IMR-90 (cell line): Measurements from ENCODE around the gene ARHGEF17. TPM values are rescaled to one million over a fixed set of nuclear protein-coding genes. Genes with fewer than 3 reads are reported as not detected.

Experiments
- ATAC-seq: fragments of 200-7000 bp; cut with Tn5 transposase; 2 replicates; pipeline ENCODE4 v1.9.1; 2020; ENCODE audit warnings: low read depth, mild to moderate bottlenecking, moderate library complexity
- BruUV-seq: library from RNA; stranded (reverse); fragments of 400-500 nt; replicated peaks from 2 replicates; lab custom pipeline; 2021; lab: Mats Ljungman, UMichigan
- CTCF ChIA-PET: fragments of 300-600 bp; formaldehyde crosslinking; extraction: SDS; loops from one replicate; lab custom pipeline; 2021; ENCODE audit warnings: antibody characterized with exemption; lab: Yijun Ruan, JAX
- POLR2A ChIA-PET: fragments of 300-600 bp; sonication (Branson Sonifier 250); formaldehyde crosslinking; loops from one replicate; lab custom pipeline; 2022; ENCODE audit warnings: antibody characterized with exemption; ENCODE audit not compliant: unreplicated experiment; lab: Charles Lee
- DNase-seq: peaks from one replicate; pipeline ENCODE4 v3.0.0; 2013
- H2AFZ ChIP-seq: replicated peaks from 2 replicates; pipeline ENCODE3; 2013; ENCODE audit warnings: low read length, mild to moderate bottlenecking; ENCODE audit not compliant: poor library complexity
- H2AK5ac ChIP-seq: 2 replicates; pipeline ENCODE4 v1.6.1; 2013; ENCODE audit warnings: low read depth, low read length, inconsistent platforms
- H2AK9ac ChIP-seq: replicated peaks from 2 replicates; pipeline ENCODE3; 2013; ENCODE audit warnings: mild to moderate bottlenecking, low read depth, low read length, moderate library complexity; ENCODE audit not compliant: poor library complexity
- H2BK120ac ChIP-seq: 2 replicates; pipeline ENCODE4 v1.6.1; 2013; ENCODE audit warnings: low read depth, low read length, inconsistent platforms
- H2BK15ac ChIP-seq: 3 replicates; pipeline ENCODE4 v1.6.1; 2013; ENCODE audit warnings: low read depth, low read length, inconsistent platforms
- H2BK20ac ChIP-seq: 2 replicates; pipeline ENCODE4 v1.6.1; 2013; ENCODE audit warnings: low read depth, mild to moderate bottlenecking, inconsistent platforms, low read length, moderate library complexity
- H2BK5ac ChIP-seq: 2 replicates; pipeline ENCODE4 v1.6.1; 2013; ENCODE audit warnings: mild to moderate bottlenecking, low read depth, low read length, inconsistent platforms; ENCODE audit not compliant: poor library complexity, severe bottlenecking
- H3K14ac ChIP-seq: replicated peaks from 2 replicates; pipeline ENCODE4 v1.6.1; 2013; ENCODE audit warnings: low read depth, low read length, inconsistent platforms
- H3K18ac ChIP-seq: 2 replicates; pipeline ENCODE4 v1.6.1; 2013; ENCODE audit warnings: low read depth, low read length, control low read depth
- H3K23ac ChIP-seq: 2 replicates; pipeline ENCODE4 v1.6.1; 2013; ENCODE audit warnings: low read depth, low read length, inconsistent platforms
- H3K27ac ChIP-seq: 2 replicates; pipeline ENCODE4 v1.5.1; 2013; ENCODE audit warnings: mild to moderate bottlenecking, control low read depth, low read length; ENCODE audit not compliant: insufficient read depth
- H3K27me3 ChIP-seq: 2 replicates; pipeline ENCODE4 v1.6.1; 2013; ENCODE audit warnings: low read length; ENCODE audit not compliant: control insufficient read depth, insufficient read depth
- H3K36me3 ChIP-seq: 2 replicates; pipeline ENCODE4 v1.6.1; 2013; ENCODE audit warnings: low read length, mixed read lengths; ENCODE audit not compliant: control insufficient read depth, insufficient read depth
- H3K4ac ChIP-seq: 2 replicates; pipeline ENCODE4 v1.6.1; 2013; ENCODE audit warnings: low read depth, low read length, inconsistent platforms
- H3K4me1 ChIP-seq: 2 replicates; pipeline ENCODE4 v1.6.1; 2013; ENCODE audit warnings: low read length, mixed read lengths; ENCODE audit not compliant: control insufficient read depth, insufficient read depth
- H3K4me2 ChIP-seq: 2 replicates; pipeline ENCODE4 v1.6.1; 2013; ENCODE audit warnings: low read depth, mild to moderate bottlenecking, control low read depth, low read length, moderate library complexity
- H3K4me3 ChIP-seq: 2 replicates; pipeline ENCODE4 v1.5.1; 2013; ENCODE audit warnings: low read depth, mild to moderate bottlenecking, control low read depth, low read length, moderate library complexity; ENCODE audit not compliant: insufficient read depth
- H3K56ac ChIP-seq: 2 replicates; pipeline ENCODE4 v1.6.1; 2013; ENCODE audit warnings: low read length, inconsistent platforms; ENCODE audit not compliant: insufficient read depth; ENCODE audit errors: extremely low read depth
- H3K79me1 ChIP-seq, 2 experiments: 2 replicates each; pipeline ENCODE4 v1.6.1; 2013; ENCODE audit warnings: low read length in 2 of 2, inconsistent platforms in 1 of 2, low read depth in 1 of 2
- H3K9ac ChIP-seq: 2 replicates; pipeline ENCODE4 v1.6.1; 2013; ENCODE audit warnings: low read depth, low read length, control low read depth
- H3K9me1 ChIP-seq: 2 replicates; pipeline ENCODE4 v1.6.1; 2013; ENCODE audit warnings: low read length, inconsistent platforms; ENCODE audit not compliant: insufficient read depth
- H3K9me3 ChIP-seq: 2 replicates; pipeline ENCODE4 v1.6.1; 2013; ENCODE audit warnings: low read length; ENCODE audit not compliant: control insufficient read depth, insufficient read depth
- H4K20me1 ChIP-seq: 2 replicates; pipeline ENCODE4 v1.6.1; 2013; ENCODE audit warnings: low read length, inconsistent platforms; ENCODE audit not compliant: insufficient read depth
- H4K5ac ChIP-seq: 2 replicates; pipeline ENCODE4 v1.6.1; 2013; ENCODE audit warnings: mild to moderate bottlenecking, low read depth, low read length, control low read depth
- H4K8ac ChIP-seq, 2 experiments: 2 replicates each; pipeline ENCODE4 v1.6.1; 2013; ENCODE audit warnings: low read depth in 2 of 2, low read length in 2 of 2, control low read depth in 1 of 2, inconsistent platforms in 1 of 2
- H4K91ac ChIP-seq: 2 replicates; pipeline ENCODE4 v1.6.1; 2013; ENCODE audit warnings: low read depth, low read length, inconsistent platforms; ENCODE audit not compliant: insufficient read depth
- BHLHE40 ChIP-seq: fragments of 150-350 bp; IDR thresholded peaks from 2 replicates; pipeline ENCODE4 v1.6.1; 2016; ENCODE audit warnings: mild to moderate bottlenecking, low read depth, low read length
- CEBPB ChIP-seq: IDR thresholded peaks from 2 replicates; pipeline ENCODE4 v1.6.1; 2012; ENCODE audit warnings: low read depth, low read length, improper control_type of control experiment
- CHD1 ChIP-seq: IDR thresholded peaks from 2 replicates; pipeline ENCODE4 v1.6.1; 2012; ENCODE audit warnings: low read depth, low read length, improper control_type of control experiment
- FOS ChIP-seq: fragments of 150-350 bp; IDR thresholded peaks from 2 replicates; pipeline ENCODE4 v1.6.1; 2016; ENCODE audit warnings: low read depth, low read length
- MAFK ChIP-seq: IDR thresholded peaks from 2 replicates; pipeline ENCODE4 v1.6.1; 2012; ENCODE audit warnings: low read depth, low read length, improper control_type of control experiment
- MXI1 ChIP-seq: IDR thresholded peaks from 2 replicates; pipeline ENCODE4 v1.6.1; 2012; ENCODE audit warnings: low read depth, mild to moderate bottlenecking, low read length, moderate library complexity, borderline replicate concordance
- POLR2A ChIP-seq: IDR thresholded peaks from 2 replicates; pipeline ENCODE4 v1.6.1; 2012; ENCODE audit warnings: mild to moderate bottlenecking, low read depth, low read length
- RAD21 ChIP-seq: IDR thresholded peaks from 2 replicates; pipeline ENCODE4 v1.6.1; 2012; ENCODE audit warnings: low read length, improper control_type of control experiment
- RCOR1 ChIP-seq: IDR thresholded peaks from 2 replicates; pipeline ENCODE4 v1.6.1; 2012; ENCODE audit warnings: mild to moderate bottlenecking, low read length, improper control_type of control experiment; ENCODE audit not compliant: insufficient replicate concordance
- RFX5 ChIP-seq: IDR thresholded peaks from 2 replicates; pipeline ENCODE4 v1.8.0; 2012; ENCODE audit warnings: low read depth, mild to moderate bottlenecking, low read length, moderate library complexity
- SMC3 ChIP-seq: fragments of 150-350 bp; IDR thresholded peaks from 2 replicates; pipeline ENCODE4 v1.6.1; 2016; ENCODE audit warnings: low read depth, mild to moderate bottlenecking, antibody characterized with exemption, low read length, moderate library complexity
- WGBS, 2 experiments: methylation state at CpG; one replicate each; pipeline versions ENCODE4 v1.1.5 to v1.1.7; 2013; ENCODE audit warnings: missing lambda C conversion rate in 2 of 2; ENCODE audit not compliant: insufficient read length in 1 of 2; ENCODE audit errors: extremely low coverage in 2 of 2; 5-methylcytosine and 5-hydroxymethylcytosine counted together
- dilution Hi-C: fragments of 300-500 bp; cut with HindIII; formaldehyde crosslinking; loops from one replicate; pipeline ENCODE4 v1.14.3; 2018; ENCODE audit warnings: low sequenced_read_pairs; ENCODE audit not compliant: unreplicated experiment
- in situ Hi-C: fragments of 300-500 bp; cut with MboI; formaldehyde crosslinking; loops from 3 replicates; pipeline ENCODE4 v1.14.3; 2019; ENCODE audit warnings: low sequenced_read_pairs, inconsistent platforms, mixed read lengths
- intact Hi-C: fragments of 100-400 bp; cut with micrococcal nuclease; formaldehyde crosslinking; loops from 2 replicates; pipeline ENCODE4 v1.10.0; 2022
- polyA plus RNA-seq, 3 experiments: library from polyadenylated mRNA; depleted of rRNA; stranded (reverse); fragments of >200 nt; gene quantifications; 2 replicates each; pipeline ENCODE4 v1.2.3, GENCODE V29; 2012; ENCODE audit warnings: low replicate concordance in 1 of 3
- total RNA-seq: library from RNA; depleted of rRNA; stranded (reverse); fragments of >200 nt; gene quantifications from 2 replicates; pipeline ENCODE4 v1.2.3, GENCODE V29; 2012
- TF ChIP-seq, protein P1 (sequence below): conservative IDR thresholded peaks from 2 replicates; pipeline ENCODE4 v1.5.1; 2012; ENCODE audit warnings: mild to moderate bottlenecking, low read depth, low read length, improper control_type of control experiment
- TF ChIP-seq, protein P2 (sequence below): fragments of 150-350 bp; IDR thresholded peaks from 2 replicates; pipeline ENCODE4 v1.6.1; 2016; ENCODE audit warnings: low read depth, mild to moderate bottlenecking, low read length, moderate library complexity, borderline replicate concordance
- TF ChIP-seq, protein P3 (sequence below): fragments of 150-350 bp; IDR thresholded peaks from 2 replicates; pipeline ENCODE4 v1.6.1; 2017; ENCODE audit warnings: mild to moderate bottlenecking, antibody characterized with exemption, low read length, low read depth

ARHGEF17 gene
- total and polyA plus RNA-seq, 2 of the 4 experiments (the other 2 are of a cell fraction): 21.7 to 97.7 TPM

DNA sequence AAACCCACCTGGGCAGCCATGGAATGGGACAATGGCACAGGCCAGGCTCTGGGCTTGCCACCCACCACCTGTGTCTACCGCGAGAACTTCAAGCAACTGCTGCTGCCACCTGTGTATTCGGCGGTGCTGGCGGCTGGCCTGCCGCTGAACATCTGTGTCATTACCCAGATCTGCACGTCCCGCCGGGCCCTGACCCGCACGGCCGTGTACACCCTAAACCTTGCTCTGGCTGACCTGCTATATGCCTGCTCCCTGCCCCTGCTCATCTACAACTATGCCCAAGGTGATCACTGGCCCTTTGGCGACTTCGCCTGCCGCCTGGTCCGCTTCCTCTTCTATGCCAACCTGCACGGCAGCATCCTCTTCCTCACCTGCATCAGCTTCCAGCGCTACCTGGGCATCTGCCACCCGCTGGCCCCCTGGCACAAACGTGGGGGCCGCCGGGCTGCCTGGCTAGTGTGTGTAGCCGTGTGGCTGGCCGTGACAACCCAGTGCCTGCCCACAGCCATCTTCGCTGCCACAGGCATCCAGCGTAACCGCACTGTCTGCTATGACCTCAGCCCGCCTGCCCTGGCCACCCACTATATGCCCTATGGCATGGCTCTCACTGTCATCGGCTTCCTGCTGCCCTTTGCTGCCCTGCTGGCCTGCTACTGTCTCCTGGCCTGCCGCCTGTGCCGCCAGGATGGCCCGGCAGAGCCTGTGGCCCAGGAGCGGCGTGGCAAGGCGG lies 11.4 kb upstream of the ARHGEF17 start (continued):
- no peak for TF ChIP-seq RFX5

DNA sequence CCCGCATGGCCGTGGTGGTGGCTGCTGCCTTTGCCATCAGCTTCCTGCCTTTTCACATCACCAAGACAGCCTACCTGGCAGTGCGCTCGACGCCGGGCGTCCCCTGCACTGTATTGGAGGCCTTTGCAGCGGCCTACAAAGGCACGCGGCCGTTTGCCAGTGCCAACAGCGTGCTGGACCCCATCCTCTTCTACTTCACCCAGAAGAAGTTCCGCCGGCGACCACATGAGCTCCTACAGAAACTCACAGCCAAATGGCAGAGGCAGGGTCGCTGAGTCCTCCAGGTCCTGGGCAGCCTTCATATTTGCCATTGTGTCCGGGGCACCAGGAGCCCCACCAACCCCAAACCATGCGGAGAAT lies 10.9 kb upstream of the ARHGEF17 start:
- Histone ChIP-seq H3K4me1 (peaks cover 3% of the 10 kb centered on the region), H2BK20ac (no peak overlapping the region), H3K56ac (no peak overlapping the region), H3K4ac (no peak overlapping the region), H3K9me1 (peaks cover 12% of the 10 kb centered on the region), H3K27me3 (no peaks in the 10 kb centered on the region), H2BK15ac (no peak overlapping the region), H3K36me3 (no peaks in the 10 kb centered on the region), H2AK9ac (no peak overlapping the region), H4K8ac (no peak overlapping the region), H3K18ac (no peak overlapping the region), H3K23ac (no peak overlapping the region), H2AFZ (peak overlapping the region; percentile 13), H3K9ac (no peak overlapping the region), H4K91ac (no peak overlapping the region), H3K27ac (no peak overlapping the region), H4K20me1 (no peaks in the 10 kb centered on the region), H3K79me1 (no peaks in the 10 kb centered on the region), H3K9me3 (no peaks in the 10 kb centered on the region), H3K4me3 (no peak overlapping the region), H3K14ac (no peak overlapping the region), H2BK5ac (no peak overlapping the region), H2AK5ac (no peak overlapping the region; the same call in 1 of the 2 replicates), H4K5ac (no peak overlapping the region), H2BK120ac (no peak overlapping the region), H3K4me2 (no peak overlapping the region)
- dilution Hi-C loops (no loop called here), intact Hi-C loops (no loop called here), in situ Hi-C loops (loop anchor here (5.0 kb wide), 1 partner anchor 40 kb away; no protein-coding TSS in a partner anchor)
- ChIA-PET CTCF (interaction anchor here (1.3 kb wide), 1 partner anchor 38 kb away, joined by 6 read pairs; no protein-coding TSS in a partner anchor), POLR2A (no interaction called here)
- DNase-seq (no peak), ATAC-seq (no peak)
- no CpG with 5 or more reads among the region's 18 CpGs for WGBS, 2 experiments
- no TSS peak for BruUV-seq
- TF ChIP-seq, protein P1, sequence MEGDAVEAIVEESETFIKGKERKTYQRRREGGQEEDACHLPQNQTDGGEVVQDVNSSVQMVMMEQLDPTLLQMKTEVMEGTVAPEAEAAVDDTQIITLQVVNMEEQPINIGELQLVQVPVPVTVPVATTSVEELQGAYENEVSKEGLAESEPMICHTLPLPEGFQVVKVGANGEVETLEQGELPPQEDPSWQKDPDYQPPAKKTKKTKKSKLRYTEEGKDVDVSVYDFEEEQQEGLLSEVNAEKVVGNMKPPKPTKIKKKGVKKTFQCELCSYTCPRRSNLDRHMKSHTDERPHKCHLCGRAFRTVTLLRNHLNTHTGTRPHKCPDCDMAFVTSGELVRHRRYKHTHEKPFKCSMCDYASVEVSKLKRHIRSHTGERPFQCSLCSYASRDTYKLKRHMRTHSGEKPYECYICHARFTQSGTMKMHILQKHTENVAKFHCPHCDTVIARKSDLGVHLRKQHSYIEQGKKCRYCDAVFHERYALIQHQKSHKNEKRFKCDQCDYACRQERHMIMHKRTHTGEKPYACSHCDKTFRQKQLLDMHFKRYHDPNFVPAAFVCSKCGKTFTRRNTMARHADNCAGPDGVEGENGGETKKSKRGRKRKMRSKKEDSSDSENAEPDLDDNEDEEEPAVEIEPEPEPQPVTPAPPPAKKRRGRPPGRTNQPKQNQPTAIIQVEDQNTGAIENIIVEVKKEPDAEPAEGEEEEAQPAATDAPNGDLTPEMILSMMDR: no peak
- no peak for TF ChIP-seq CHD1
- no peak for TF ChIP-seq RAD21
- no peak for TF ChIP-seq CEBPB
- no peak for TF ChIP-seq MAFK
- TF ChIP-seq BHLHE40: no peak
- TF ChIP-seq, protein P2, sequence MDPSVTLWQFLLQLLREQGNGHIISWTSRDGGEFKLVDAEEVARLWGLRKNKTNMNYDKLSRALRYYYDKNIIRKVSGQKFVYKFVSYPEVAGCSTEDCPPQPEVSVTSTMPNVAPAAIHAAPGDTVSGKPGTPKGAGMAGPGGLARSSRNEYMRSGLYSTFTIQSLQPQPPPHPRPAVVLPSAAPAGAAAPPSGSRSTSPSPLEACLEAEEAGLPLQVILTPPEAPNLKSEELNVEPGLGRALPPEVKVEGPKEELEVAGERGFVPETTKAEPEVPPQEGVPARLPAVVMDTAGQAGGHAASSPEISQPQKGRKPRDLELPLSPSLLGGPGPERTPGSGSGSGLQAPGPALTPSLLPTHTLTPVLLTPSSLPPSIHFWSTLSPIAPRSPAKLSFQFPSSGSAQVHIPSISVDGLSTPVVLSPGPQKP: no peak
- TF ChIP-seq MXI1: no peak
- no peak for TF ChIP-seq FOS
- TF ChIP-seq SMC3: no peak
- no peak for TF ChIP-seq RCOR1
- no peak for TF ChIP-seq RFX5
- TF ChIP-seq POLR2A: no peak
- TF ChIP-seq, protein P3, sequence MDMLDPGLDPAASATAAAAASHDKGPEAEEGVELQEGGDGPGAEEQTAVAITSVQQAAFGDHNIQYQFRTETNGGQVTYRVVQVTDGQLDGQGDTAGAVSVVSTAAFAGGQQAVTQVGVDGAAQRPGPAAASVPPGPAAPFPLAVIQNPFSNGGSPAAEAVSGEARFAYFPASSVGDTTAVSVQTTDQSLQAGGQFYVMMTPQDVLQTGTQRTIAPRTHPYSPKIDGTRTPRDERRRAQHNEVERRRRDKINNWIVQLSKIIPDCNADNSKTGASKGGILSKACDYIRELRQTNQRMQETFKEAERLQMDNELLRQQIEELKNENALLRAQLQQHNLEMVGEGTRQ: no peak
